ENCODE results near the gene GPR27.

Gene GPR27

GRCh38 chr3:71724584-71725270 lies 28.9 kb upstream of the GPR27 start:
- DNase-seq (ENCODE audit: extremely low read depth, insufficient read length) = peak; percentile 29
- no peaks in the 10 kb centered on the region; the same call in 1 of the 2 replicates for H3K27me3 ChIP-seq (replicated peaks; ENCODE audit: control insufficient read depth, insufficient read depth, low read length)

GRCh38 chr3:71725271-71725991 lies 28.2 kb upstream of the GPR27 start, which contains the start of gene EIF4E3:
TSS of gene EIF4E3 (minus strand) at chr3:71725402. CDS start at chr3:71725367, 35 bp downstream.
- no peaks in the 10 kb centered on the region; the same call in 1 of the 2 replicates for H3K27me3 ChIP-seq (replicated peaks; ENCODE audit: control insufficient read depth, insufficient read depth, low read length)
- no peak for TF ChIP-seq CTCF (IDR thresholded peaks at IDR 0.05; ENCODE audit: insufficient read depth, low read length, poor library complexity, severe bottlenecking)
- no peaks in the 10 kb centered on the region for H3K36me3 ChIP-seq (ENCODE audit: control insufficient read depth, insufficient read depth, low read length)
- peak within 1 kb of the TSS; percentile 57 for H3K4me3 ChIP-seq (replicated peaks; ENCODE audit: low read depth, low read length)
- DNase-seq (ENCODE audit: extremely low read depth, insufficient read length) = no peak

More at GRCh38 chr3:71724584-71725270, 28.9 kb upstream of the GPR27 start:
- peak overlapping the region; percentile 57 for H3K4me3 ChIP-seq (replicated peaks; ENCODE audit: low read depth, low read length)
- TF ChIP-seq CTCF (IDR thresholded peaks at IDR 0.05; ENCODE audit: insufficient read depth, low read length, poor library complexity, severe bottlenecking) = no peak
- no peaks in the 10 kb centered on the region for H3K36me3 ChIP-seq (ENCODE audit: control insufficient read depth, insufficient read depth, low read length)

GRCh38 chr3:71726146-71726545 lies 27.5 kb upstream of the GPR27 start:
- H3K4me3 ChIP-seq (replicated peaks; ENCODE audit: low read depth, low read length) = no peak overlapping the region
- no peaks in the 10 kb centered on the region; the same call in 1 of the 2 replicates for H3K27me3 ChIP-seq (replicated peaks; ENCODE audit: control insufficient read depth, insufficient read depth, low read length)
- TF ChIP-seq CTCF (IDR thresholded peaks at IDR 0.05; ENCODE audit: insufficient read depth, low read length, poor library complexity, severe bottlenecking) = no peak
- no peaks in the 10 kb centered on the region for H3K36me3 ChIP-seq (ENCODE audit: control insufficient read depth, insufficient read depth, low read length)
- no peak for DNase-seq (ENCODE audit: extremely low read depth, insufficient read length)

- H3K36me3 ChIP-seq (ENCODE audit: control insufficient read depth, insufficient read depth, low read length) = no peaks in the 10 kb centered on the region
- H3K4me3 ChIP-seq (replicated peaks; ENCODE audit: low read depth, low read length) = no peak overlapping the region
- no peak for DNase-seq (ENCODE audit: extremely low read depth, insufficient read length)
- TF ChIP-seq CTCF (IDR thresholded peaks at IDR 0.05; ENCODE audit: insufficient read depth, low read length, poor library complexity, severe bottlenecking) = no peak
- H3K27me3 ChIP-seq (replicated peaks; ENCODE audit: control insufficient read depth, insufficient read depth, low read length) = no peaks in the 10 kb centered on the region; the same call in 1 of the 2 replicates
Measured at GRCh38 chr3:71728632-71729342, 24.9 kb upstream of the GPR27 start.

- Histone ChIP-seq H3K36me3 (ENCODE audit: control insufficient read depth, insufficient read depth, low read length) (no peaks in the 10 kb centered on the region), H3K27me3 (replicated peaks; ENCODE audit: control insufficient read depth, insufficient read depth, low read length) (no peaks in the 10 kb centered on the region), H3K4me3 (replicated peaks; ENCODE audit: low read depth, low read length) (no peak overlapping the region)
- DNase-seq (ENCODE audit: extremely low read depth, insufficient read length) = no peak
- TF ChIP-seq CTCF (IDR thresholded peaks at IDR 0.05; ENCODE audit: insufficient read depth, low read length, poor library complexity, severe bottlenecking) = no peak
Measured at GRCh38 chr3:71732637-71733036, 21.0 kb upstream of the GPR27 start.

All from GM06990 (cell line).